Cardiac fibroblast (primary cell): ENCODE data around the gene TAOK1.

Source experiments
- DNase-seq, 2 donors: peaks; one replicate each; pipeline versions ENCODE4 v3.0.0 to v3.0.0-alpha.2; 2010; ENCODE audit warnings: low read depth in 2 of 2
- H3K4me3 ChIP-seq, 2 donors: replicated peaks in 1 of 2; 1 replicate in 1 of 2; 2 replicates in 1 of 2; pipeline ENCODE4 v1.5.1; 2011; ENCODE audit warnings: low read depth in 2 of 2, low read length in 2 of 2, mild to moderate bottlenecking in 2 of 2, moderate library complexity in 1 of 2
- CTCF ChIP-seq: IDR thresholded peaks from one replicate; pipeline ENCODE4 v1.5.1; 2011; ENCODE audit warnings: low read depth, mild to moderate bottlenecking, low read length, inconsistent platforms

The TAOK1 gene

GRCh38 chr17:29585080-29585751, 195.1 kb downstream of the TAOK1 start:
- DNase-seq: peak; percentile 37 to 57
- H3K4me3 ChIP-seq: no peak overlapping the region

GRCh38 chr17:29586676-29587469, 196.7 kb downstream of the TAOK1 start:
- peak overlapping the region in 1 of 2 donors; percentile 82 for H3K4me3 ChIP-seq
- TF ChIP-seq CTCF: no peak
- DNase-seq: no peak

More at GRCh38 chr17:29585080-29585751, 195.1 kb downstream of the TAOK1 start:
- TF ChIP-seq CTCF: peak; percentile 35

GRCh38 chr17:29587591-29587990, 197.4 kb downstream of the TAOK1 start:
- no peak for DNase-seq
- H3K4me3 ChIP-seq: peak overlapping the region; percentile 82 to 90
- no peak for TF ChIP-seq CTCF

- peak overlapping the region; percentile 82 to 90 for H3K4me3 ChIP-seq
- TF ChIP-seq CTCF: no peak
- no peak for DNase-seq
These were observed 197.9 kb downstream of the TAOK1 start for GRCh38 chr17:29588017-29588561.

GRCh38 chr17:29588562-29589411, 198.6 kb downstream of the TAOK1 start:
- peak overlapping the region; percentile 82 to 90 for H3K4me3 ChIP-seq
- peak; percentile 29 to 38 for DNase-seq
- TF ChIP-seq CTCF: no peak
